Suppressor macrophage (primary cell): ENCODE results near the gene BHLHE23.
A peak's percentile ranks its signal among the peaks of the same experiment; 100 is the strongest.

ENCODE experiments used
- DNase-seq, 4 experiments: peaks; one replicate each; pipeline ENCODE4 v3.0.0-alpha.2; 2020 to 2022

The BHLHE23 gene

DNA sequence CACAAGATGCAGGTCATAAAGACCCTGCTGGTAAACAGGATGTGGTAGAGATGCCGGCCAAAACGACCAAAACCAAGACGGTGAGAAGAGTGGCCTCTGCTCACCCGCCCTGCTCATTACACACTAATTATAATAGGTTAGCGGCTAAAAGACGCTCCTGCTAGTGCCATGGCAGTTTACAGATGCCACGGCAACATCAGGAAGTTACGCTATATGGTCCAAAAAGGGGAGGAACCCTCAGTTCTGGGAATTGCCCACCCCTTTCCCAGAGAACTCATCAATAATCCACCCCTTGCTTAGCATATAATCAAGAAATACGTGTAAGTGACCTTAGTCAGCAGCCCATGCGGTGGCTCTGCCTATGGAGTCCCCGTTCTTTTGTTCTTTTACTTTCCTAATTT, 17.6 kb downstream of the BHLHE23 start:
- no peak for DNase-seq

DNA sequence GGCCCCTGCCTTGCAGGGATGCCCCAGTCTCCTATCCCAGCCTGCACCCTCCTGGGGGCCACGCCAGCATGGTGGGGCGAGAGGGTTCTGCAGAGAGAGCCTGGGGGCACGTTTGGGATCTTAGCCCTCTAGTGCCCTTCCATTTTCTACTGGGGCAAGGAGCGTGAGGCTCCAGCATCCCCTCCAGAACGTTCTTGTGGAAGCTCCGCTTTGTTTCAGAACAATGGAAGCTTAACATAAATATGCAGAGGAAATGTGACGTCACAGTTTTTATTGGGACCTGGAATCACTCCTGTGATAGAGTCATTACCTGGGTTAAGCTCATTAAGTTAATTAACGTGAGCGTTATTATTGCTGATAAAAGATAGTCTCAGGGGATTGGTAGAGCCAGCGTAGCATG, 19.6 kb downstream of the BHLHE23 start:
- no peak for DNase-seq

DNA sequence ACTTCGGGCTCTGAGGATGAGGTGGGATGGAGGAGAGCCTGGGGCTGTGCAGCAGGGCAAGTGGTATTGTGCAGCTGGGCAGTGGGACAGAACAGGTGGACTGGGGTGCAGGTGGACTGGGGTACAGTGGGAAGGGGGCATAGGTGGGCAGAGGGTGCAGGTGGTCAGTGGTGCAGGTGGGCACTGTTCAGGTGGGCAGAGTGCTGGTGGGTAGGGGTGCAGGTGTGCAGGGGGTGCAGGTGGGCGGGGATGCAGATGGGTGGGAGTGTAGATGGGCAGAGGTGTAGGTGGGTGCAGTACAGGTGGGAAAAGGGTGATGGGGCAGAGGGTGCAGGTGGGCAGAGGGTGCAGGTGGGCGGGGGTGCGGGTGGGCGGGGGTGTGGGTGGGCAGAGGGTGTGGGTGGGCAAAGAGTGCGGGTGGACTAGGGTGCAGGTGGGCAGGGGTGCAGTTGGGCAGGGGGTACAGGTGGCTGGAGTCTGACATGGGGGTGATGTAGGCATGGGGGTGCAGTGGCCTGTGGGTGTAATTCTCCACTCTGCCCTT, 20.4 kb downstream of the BHLHE23 start:
- DNase-seq = no peak

DNA sequence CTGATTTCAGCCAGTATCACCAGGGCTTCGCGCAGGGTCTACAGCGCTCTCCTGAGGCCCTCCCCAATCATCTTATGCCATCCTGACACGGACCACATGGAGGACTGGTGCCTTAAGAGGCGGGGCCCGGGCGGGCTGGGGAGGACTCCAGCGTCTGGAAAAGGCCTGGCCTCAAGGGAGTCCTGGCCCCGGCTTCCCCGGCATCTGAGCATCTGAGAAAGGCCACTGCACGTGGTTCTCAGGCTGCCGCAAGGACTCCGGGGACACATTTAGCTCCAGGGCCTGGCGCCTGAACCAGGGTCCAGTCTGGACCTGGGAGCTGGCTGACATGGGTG, 21.4 kb downstream of the BHLHE23 start:
- no peak for DNase-seq

DNA sequence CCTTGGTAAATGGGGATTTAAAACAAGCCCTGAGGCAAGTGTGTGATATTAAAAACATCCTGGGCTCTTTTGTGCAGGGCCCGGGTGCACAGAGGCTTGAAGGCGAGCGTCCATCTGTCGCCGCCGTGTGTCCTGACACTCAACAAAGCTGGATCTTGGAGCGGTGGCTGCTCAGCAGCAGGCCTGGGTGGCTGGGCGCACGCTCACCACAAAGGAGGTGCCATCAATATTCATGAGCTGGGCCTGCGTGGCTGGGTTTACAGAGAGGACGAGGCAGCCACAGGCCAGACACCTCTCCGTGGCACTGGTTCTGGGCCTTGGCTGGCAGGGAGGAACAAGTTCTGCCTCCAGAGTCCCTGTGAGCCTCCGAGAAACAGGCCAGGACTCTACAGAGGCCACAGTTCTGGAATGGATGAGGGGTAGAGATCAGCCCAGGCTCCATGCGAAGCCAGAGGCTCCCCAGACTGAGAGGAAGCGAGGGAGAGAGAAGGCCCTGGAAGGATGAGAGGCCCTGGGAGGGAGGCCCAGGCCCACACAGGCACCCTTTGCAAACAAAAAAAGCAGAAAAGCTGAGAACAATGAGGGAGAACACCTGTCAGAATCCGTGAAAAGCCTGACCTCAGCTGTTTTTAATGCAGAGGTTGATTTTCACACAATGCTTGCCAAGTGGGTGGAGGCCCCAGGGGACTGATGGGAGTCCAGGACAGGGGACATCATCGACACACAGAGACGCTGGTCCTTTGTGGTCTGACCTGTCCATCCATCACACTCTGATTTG, 21.9 kb downstream of the BHLHE23 start:
- no peak for DNase-seq

DNA sequence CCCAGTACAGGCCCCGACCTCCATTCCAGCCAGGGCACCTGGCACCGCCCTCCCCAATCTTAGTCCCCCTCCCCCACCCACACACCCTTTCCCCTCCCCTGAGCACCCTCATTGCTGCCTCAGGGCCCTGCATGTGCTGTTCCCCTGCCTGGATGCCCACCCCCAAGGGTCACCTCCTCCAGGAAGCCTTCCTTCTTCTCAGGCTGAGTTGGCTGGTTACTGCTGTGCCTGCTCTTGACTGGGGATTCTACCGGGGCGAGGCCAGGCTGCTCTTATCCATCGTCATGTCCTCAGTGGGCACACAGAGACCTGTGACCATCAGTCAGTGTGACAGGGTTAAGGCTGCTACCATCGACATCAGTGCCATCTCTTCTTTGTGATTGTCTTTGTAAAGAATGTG, 23.6 kb downstream of the BHLHE23 start:
- DNase-seq = no peak

DNA sequence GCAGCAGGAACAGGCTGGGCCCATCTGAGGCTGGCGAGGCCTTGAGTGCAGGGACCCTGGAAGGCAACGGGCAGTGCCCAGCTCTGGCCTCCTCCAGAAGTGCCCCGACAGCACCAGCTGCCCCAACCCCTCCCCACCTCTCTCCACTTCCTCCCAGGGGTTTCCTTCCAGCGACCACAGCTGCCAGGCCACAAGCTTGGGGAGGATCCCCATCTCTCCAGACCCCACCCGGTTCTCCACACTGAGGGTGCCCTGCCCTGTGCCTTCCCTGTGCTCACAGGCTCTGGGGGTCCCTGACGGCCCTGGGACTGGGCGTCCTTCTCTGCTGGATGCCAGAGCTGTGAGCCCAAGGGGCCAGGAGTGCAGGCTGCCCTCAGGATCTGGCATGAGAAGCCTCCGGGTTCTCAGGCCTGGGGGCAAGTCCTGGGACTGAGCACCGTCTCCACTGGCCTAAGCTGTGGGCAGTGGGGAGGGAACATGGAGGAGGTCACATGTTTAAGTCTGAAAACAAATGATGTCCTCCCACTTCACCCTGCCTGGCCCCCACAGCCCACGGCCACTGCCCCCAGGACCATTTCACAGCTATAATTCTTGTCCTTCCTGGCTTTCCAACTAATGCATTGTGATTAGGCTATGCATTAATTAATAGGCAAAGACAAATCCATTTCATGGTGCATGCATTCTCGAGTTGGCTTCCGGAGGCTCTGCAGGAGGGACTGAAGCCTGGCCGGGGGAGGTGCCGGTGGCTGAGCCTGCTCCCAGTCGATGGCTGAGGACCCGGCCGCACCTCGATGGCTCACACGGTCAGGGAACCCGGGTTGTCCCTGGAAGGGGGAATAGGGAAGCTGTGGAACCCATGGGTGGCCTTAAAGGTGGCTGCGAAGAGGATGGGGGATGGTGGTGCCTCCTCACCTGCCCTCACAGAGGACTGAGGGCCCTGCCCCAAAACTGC, 24.4 kb downstream of the BHLHE23 start:
- peak in 2 of 4 experiments; percentile 19 to 24 for DNase-seq

DNA sequence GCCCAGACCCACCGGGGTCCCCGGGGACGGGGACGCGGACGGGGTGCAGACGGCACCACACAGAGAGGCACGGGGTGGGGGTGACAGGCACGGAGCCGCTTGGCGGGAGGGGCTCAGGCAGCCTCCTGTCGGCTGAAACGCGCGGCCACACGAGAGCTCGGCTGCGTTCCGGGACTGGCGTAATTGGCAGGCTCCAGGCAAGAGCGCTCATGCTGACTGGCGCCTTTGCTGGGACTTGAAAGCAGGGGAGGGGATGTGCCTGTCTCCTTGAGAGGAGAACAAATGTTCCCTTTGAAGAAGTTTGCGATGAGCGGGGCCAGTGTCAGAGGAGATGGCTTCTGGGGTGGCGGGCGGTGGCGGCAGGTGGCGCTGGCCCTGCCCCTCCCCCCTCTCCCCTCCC, 25.8 kb downstream of the BHLHE23 start:
- peak; percentile 11 to 47 (median 29) for DNase-seq

DNA sequence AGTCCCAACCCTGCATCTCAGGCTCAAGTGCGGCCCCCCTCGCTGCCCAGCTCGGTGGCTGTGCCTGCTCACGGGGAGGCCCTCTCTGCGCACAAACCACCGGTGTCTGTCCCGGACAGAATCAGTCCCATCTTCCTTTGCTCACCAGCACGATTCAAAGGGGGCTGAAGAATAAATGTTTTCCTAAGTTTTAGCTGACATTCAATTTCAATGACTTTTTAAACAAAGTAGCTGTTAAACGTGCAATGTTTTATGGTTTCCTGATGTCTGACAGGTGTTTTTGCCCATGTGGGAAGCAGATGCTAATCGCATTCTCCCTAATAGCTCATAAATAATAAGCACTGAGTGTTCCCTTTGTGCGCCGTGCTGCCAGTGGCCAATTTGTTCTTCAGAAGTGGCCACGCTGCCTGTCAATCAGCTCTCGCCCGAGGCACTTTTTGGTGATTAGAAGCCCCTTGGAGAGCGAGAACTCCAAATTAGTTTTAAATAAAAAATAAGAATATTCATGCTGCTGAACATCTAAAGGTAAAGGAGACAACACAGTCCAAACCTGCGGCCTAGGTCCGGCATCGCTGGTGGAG, 26.3 kb downstream of the BHLHE23 start:
- no peak for DNase-seq

DNA sequence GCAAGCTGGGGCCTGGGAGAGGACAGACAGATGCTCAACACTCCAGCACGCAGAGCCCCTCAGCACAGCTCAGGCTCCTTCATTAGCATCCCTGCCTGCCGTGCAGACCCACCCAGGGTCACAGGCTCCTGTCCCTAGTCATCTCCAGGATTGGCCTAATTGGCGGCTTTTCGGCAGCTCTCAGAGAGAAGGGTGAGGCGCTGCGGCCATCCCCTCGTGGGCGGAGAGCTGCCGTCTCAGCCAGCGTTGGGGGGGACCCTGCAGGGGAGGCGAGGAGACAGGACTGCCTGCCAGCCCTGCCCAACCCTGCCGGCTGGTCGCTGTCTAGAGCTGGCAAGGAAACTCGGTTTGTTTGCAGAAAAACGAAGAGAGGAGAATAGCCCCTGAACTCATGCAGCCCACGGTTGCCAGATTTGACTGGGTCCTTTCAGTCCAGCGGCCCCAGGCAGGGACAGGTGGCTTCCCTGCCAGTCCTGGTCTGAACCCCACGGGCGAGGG, 26.8 kb downstream of the BHLHE23 start:
- no peak for DNase-seq

DNA sequence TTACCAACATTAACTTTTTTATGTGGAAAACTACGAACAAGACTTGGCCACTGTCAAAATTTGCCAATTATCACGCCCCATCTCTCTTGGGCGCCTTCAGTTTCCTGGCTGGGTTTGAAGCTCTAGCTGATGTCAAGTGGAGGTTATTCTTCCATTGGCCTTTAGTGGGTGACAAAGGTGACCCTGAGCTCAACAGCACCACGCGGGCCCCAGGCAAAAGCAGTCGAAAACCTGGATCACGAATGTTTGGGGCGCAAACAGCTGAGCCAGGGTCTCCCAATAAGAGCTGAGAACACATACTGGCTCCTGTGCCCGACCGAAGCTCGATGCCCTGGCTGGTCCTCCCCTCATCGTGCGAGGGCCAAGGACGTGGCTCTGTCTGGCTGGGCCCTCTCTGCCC, 27.5 kb downstream of the BHLHE23 start:
- no peak for DNase-seq

DNA sequence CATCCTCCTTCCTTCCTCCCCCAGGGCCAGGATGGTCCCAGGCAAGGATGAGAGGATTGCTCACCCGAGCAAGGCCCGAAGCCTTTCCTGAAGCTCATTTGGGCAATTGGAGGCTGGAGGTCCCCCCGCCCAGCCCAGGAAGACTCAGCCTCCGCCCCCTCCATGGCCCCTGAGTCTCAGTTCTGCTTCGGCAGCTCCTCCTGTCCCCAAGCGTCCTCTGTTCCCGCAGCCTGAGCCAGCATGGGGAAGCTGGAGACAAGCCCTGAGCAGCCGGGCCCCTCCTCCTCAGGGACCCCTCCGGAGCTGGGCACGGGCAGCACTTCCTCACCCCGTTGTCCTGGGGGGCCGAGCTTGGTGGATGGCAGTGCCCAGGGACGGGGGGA, 28.2 kb downstream of the BHLHE23 start:
- peak; percentile 22 to 53 (median 48) for DNase-seq

DNA sequence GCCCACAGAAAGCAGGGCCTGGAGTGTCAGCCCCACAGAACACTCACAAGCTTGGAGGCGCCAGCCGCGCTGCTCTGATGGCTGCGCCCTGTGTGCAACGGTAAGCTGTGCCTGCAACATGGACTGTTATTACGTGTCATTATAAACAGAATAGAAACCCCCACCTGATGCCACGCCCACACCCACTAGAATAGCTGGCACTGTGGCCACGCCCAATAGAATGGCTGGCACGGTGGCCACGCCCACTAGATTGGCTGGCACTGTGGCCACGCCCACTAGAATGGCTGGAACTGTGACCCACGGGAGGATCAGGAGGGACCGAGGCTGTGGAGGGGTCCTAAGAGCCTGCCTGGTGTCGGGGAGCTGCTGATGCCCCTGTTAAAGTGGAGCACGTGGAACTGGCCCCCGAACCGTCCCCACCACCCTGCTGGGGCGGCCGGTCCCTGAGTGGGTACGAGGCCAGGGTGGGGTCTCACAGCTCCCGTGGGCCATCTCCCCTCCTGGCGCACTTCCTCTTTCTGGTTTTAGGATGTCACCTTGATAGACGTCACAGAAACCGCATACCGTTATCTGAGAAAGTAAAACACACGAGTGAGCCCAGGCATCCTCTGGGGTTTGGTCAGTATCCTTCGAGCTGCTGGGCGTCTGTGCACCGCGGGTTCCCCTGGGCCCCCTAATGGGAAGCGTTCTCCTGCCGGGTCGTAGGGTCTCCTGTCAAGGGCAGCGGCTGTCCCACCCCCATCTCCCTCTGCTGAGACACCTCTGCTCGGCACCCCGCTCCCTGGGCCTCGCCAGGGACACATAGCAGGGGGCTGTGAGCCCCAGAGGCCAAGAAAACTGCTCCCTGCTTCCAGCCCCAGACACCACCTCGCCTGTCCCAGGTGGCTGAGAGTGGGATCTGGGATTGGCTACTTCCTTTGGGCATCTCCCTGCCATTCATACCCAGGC, 28.9 kb downstream of the BHLHE23 start:
- DNase-seq = peak in 2 of 4 experiments; percentile 16 to 39

DNA sequence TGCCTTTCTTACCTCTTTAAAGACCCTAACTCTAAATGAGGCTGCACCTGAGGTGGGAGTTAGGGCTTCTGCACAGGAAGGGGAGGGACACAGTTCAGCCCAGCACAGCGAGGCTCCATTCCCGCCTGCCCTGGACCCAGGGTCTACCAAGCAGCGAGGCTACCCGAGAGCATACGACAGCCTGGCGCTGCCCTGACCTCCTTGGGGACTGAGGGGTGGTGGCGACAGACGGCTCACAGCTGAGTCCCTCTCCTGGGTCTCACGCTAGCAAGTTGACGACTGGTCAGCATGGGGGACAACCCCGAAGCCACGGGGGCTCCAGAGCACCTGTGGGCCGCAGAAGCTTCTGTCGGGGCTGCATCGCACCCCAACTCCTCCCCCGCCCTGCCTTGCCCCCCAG, 29.9 kb downstream of the BHLHE23 start:
- no peak for DNase-seq

DNA sequence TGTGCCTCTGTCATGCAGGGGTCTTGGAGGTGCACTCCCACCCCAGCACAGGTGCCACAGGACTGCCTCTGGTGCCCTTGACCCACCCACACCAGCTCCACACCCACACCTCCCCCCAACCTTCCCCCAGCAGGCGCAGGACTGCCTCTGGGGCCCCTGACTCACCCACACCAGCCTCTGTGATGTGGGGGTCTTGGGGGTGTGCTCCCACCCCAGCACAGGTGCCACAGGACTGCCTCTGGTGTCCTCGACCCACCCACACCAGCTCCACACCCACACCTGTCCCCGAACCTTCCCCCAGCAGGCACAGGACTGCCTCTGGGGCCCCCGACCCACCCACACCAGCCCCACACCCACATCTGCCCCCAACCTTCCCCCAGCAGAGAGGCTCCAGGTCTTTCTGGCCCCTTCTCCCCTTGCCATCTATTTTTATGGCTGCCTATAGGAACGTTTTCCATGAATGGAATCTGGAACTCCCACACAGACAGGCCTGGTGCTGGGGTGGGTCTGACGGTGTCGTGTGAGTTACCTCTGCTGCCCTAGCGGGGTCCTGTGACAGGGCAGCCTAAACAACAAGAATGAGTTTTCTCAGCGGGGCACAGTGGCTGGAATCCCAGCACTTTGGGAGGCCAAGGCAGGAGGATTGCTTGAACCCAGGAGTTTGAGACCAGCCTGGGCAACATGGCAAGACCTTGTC, 30.8 kb downstream of the BHLHE23 start:
- DNase-seq = no peak

DNA sequence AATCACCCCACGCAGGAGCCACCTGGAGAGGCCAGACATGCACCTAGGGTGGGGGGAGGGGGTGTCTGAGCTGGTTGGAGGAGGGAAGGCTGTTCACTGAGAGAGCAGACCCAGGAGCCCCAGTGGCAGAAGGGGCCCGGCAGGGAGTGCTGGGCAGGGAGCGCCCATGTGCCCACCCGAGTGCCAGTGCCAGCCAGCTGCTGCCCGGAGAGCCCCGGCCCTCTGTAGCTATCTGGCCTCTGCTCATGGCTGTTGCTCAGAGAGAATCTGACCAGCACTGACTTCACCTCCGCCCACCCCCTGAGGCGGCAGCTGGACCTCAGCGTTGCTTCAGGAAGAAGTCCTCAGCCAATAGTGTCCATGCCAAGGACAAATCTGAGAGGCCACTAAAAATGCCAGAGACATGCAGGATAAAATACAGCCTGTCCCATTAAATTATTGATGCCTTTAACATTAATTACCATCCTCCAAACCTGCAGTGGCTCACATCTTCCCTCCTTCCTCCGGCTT, 31.5 kb downstream of the BHLHE23 start:
- DNase-seq = peak; percentile 26 to 54 (median 38)

DNA sequence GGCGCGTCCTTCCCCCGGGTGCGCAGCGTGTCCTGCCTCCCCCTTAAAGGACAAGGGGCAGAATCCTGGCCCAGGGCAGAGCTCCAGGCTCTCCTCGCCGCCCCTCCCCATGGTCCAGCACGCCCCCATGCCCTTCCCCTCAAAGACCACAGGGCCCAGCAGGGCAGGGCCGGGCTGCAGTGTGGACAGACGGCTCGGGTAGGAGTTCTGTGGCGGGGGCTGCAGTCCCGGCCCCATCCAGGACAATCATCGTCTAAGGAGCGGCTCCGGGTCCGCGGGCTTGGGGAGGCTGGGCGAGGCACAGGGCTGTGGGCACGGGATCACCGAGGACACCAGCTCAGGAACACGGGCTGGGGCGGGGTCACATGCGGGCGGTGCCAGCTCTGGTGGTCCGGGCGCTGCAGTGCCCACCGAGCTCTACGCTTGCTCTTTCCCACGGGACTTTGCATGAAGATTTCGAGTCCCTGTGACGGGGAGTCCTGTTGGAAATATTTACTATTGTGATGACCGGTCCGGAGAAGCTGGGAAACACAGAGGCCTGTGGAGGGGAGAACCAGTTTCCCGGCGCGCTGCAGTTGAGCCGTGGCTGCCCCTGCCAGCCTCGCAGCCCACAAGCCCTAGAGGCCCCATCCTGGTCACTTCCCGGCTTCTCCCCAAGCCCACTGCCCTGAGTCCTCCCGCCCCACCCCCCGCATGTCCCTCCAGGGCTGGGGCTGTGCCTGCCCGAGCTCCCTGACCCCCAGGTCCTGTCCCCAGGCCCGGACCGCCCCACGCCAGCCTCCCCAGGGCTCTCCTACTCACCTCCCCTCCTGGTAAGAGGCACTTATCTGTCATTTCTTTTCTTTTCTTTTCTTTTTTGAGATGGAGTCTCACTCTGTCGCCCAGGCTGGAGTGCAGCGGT, 33.7 kb downstream of the BHLHE23 start:
- DNase-seq = no peak

DNA sequence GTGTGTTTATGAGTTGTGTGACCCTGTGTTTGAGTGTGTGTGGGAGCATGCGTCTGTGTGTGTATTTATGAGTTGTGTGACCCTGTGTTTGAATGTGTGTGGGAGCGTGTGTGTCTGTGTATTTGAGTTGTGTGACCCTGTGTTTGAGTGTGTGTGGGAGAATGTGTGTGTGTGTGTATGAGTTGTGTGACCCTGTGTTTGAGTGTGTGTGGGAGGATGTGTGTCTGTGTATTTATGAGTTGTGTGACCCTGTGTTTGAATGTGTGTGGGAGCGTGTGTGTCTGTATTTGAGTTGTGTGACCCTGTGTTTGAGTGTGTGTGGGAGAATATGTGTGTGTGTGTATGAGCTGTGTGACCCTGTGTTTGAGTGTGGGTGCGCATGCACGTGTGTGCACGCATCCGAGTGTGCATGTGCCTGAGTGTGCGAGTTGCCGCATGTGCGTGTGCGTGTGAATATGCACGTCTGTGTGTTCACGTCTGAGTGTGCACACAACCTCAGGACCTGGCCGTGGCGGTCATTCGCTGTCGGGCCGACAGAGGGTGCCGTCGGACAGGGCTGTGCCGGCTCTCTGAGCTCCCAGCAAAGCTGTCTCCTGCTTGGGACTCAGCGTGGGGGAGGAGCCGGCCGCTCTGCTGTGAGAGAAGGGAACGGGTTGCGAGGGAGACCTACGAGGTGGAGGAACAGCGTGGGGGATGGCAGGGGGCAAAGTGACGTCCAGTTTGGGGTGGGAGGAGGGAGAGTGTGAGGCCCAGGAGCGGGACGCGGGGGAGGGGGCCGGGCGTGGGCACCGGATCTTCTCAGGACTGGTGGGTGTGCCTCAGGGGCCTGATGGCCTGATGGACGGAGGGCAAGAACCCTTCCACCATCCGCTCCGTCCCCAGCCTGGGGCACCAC, 34.6 kb downstream of the BHLHE23 start:
- peak; percentile 92 to 95 (median 93) for DNase-seq
